ENCODE measurements around the gene TIMM44. TPM values are rescaled to one million over a fixed set of nuclear protein-coding genes. Genes with fewer than 3 reads are reported as not detected.

Gene TIMM44
- polyA plus RNA-seq, 3 donors: 9.5 to 33.2 (median 10.4) TPM

DNA sequence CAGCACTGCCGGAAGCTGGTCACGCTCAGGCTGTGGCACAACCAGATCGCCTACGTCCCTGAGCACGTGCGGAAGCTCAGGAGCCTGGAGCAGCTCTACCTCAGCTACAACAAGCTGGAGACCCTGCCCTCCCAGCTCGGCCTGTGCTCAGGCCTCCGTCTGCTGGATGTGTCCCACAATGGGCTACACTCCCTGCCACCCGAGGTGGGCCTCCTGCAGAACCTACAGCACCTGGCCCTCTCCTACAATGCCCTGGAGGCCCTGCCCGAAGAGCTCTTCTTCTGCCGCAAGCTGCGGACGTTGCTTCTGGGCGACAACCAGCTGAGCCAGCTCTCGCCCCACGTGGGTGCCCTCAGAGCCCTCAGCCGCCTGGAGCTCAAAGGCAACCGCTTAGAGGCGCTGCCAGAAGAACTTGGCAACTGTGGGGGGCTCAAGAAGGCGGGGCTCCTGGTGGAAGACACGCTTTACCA is 43.0 kb downstream of the TIMM44 start:
- Mint-ChIP-seq H3K9me3 (peaks cover 0 to 3% (median 0%) of the 10 kb centered on the region in 7 donors), H3K4me1 (peaks cover 21% of the 10 kb centered on the region), H3K27me3 (ENCODE audit: low read depth in 3 of 3) (peaks cover 1 to 9% (median 7%) of the 10 kb centered on the region in 3 donors), H3K27ac (no peak overlapping the region), H3K4me3 (no peak overlapping the region), H3K36me3 (peaks cover 6% of the 10 kb centered on the region in 2 donors)
- Histone ChIP-seq H3K4me3 (replicated peaks in 1 of 3; ENCODE audit: low read depth in 2 of 3, low read length in 3 of 3) (no peak overlapping the region), H3K4me2 (replicated peaks; ENCODE audit: extremely low read depth, low read length, poor library complexity, severe bottlenecking) (no peak overlapping the region), H3K79me2 (ENCODE audit: insufficient read depth, low read length) (peaks cover 14% of the 10 kb centered on the region), H4K20me1 (ENCODE audit: insufficient read depth, low read length) (peaks cover 13% of the 10 kb centered on the region), H3K9ac (ENCODE audit: insufficient read depth, low read length, poor library complexity, severe bottlenecking) (no peak overlapping the region), H2AFZ (ENCODE audit: insufficient read depth, low read depth, low read length, poor library complexity, severe bottlenecking) (no peak overlapping the region), H3K9me3 (replicated peaks in 1 of 2; ENCODE audit: control insufficient read depth in 1 of 2, insufficient read depth in 1 of 2, low read length in 2 of 2) (no peaks in the 10 kb centered on the region), H3K27me3 (ENCODE audit: control insufficient read depth in 2 of 2, insufficient read depth in 2 of 2, low read length in 2 of 2) (no peaks in the 10 kb centered on the region), H3K4me1 (ENCODE audit: control insufficient read depth in 1 of 2, insufficient read depth in 2 of 2, low read length in 2 of 2) (peaks cover 19 to 25% of the 10 kb centered on the region in 2 donors), H3K36me3 (replicated peaks in 1 of 2; ENCODE audit: control insufficient read depth in 1 of 2, insufficient read depth in 2 of 2, low read length in 2 of 2) (peaks cover 0 to 2% of the 10 kb centered on the region in 2 donors), H3K27ac (ENCODE audit: low read depth in 1 of 2, low read length in 2 of 2) (no peak overlapping the region)
- no peak for TF ChIP-seq CTCF (IDR thresholded peaks at IDR 0.05)
- DNase-seq: no peak
- intact Hi-C loops (cut with micrococcal nuclease): loop anchor here in 1 of 2 donors (10.0 kb wide), 1 partner anchor 266 kb away; the partner anchor contains the start of genes PCP2 and STXBP2
- 92% methylated on average over 21 of the region's 21 CpGs for WGBS (ENCODE audit: insufficient coverage)

DNA sequence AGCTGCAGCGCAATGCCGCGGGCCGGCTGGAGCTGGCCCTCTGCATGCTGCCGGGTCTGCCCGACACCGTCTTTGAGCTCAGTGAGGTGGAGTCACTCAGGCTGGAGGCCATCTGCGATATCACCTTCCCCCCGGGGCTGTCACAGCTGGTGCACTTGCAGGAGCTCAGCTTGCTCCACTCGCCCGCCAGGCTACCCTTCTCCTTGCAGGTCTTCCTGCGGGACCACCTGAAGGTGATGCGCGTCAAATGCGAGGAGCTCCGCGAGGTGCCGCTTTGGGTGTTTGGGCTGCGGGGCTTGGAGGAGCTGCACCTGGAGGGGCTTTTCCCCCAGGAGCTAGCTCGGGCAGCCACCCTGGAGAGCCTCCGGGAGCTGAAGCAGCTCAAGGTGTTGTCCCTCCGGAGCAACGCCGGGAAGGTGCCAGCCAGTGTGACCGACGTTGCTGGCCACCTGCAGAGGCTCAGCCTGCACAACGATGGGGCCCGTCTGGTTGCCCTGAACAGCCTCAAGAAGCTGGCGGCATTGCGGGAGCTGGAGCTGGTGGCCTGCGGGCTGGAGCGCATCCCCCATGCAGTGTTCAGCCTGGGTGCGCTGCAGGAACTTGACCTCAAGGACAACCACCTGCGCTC is 43.6 kb downstream of the TIMM44 start:
- peaks cover 0 to 3% of the 10 kb centered on the region in 2 donors for H3K27me3 ChIP-seq (ENCODE audit: control insufficient read depth in 2 of 2, insufficient read depth in 2 of 2, low read length in 2 of 2)
- DNase-seq: peak in 1 of 3 donors; percentile 8
- H3K4me3 Mint-ChIP-seq: no peak overlapping the region
- H4K20me1 ChIP-seq (ENCODE audit: insufficient read depth, low read length): peaks cover 7% of the 10 kb centered on the region
- 96% methylated on average over 32 of the region's 34 CpGs for WGBS (ENCODE audit: insufficient coverage)
- H3K27me3 Mint-ChIP-seq (ENCODE audit: low read depth in 3 of 3): peaks cover 4 to 11% (median 11%) of the 10 kb centered on the region in 3 donors
- H3K79me2 ChIP-seq (ENCODE audit: insufficient read depth, low read length): peaks cover 9% of the 10 kb centered on the region
- intact Hi-C loops (cut with micrococcal nuclease): loop anchor here in 1 of 2 donors (10.0 kb wide), 1 partner anchor 265 kb away; the partner anchor contains the start of genes PCP2 and STXBP2
- H3K27ac Mint-ChIP-seq: peak overlapping the region in 1 of 7 donors; percentile 65
- H3K27ac ChIP-seq (ENCODE audit: low read depth in 1 of 2, low read length in 2 of 2): no peak overlapping the region
- H2AFZ ChIP-seq (ENCODE audit: insufficient read depth, low read depth, low read length, poor library complexity, severe bottlenecking): no peak overlapping the region
- no peak for TF ChIP-seq CTCF (IDR thresholded peaks at IDR 0.05)
- H3K9me3 ChIP-seq (replicated peaks in 1 of 2; ENCODE audit: control insufficient read depth in 1 of 2, insufficient read depth in 1 of 2, low read length in 2 of 2): no peaks in the 10 kb centered on the region
- no peaks in the 10 kb centered on the region for H3K36me3 ChIP-seq (replicated peaks in 1 of 2; ENCODE audit: control insufficient read depth in 1 of 2, insufficient read depth in 2 of 2, low read length in 2 of 2)
- no peak overlapping the region for H3K4me3 ChIP-seq (replicated peaks in 1 of 3; ENCODE audit: low read depth in 2 of 3, low read length in 3 of 3)
- H3K9ac ChIP-seq (ENCODE audit: insufficient read depth, low read length, poor library complexity, severe bottlenecking): no peak overlapping the region
- H3K36me3 Mint-ChIP-seq: peaks cover 2 to 3% of the 10 kb centered on the region in 2 donors
- peaks cover 0 to 3% (median 0%) of the 10 kb centered on the region in 7 donors for H3K9me3 Mint-ChIP-seq
- peaks cover 16 to 19% of the 10 kb centered on the region in 2 donors for H3K4me1 ChIP-seq (ENCODE audit: control insufficient read depth in 1 of 2, insufficient read depth in 2 of 2, low read length in 2 of 2)
- no peak overlapping the region for H3K4me2 ChIP-seq (replicated peaks; ENCODE audit: extremely low read depth, low read length, poor library complexity, severe bottlenecking)
- H3K4me1 Mint-ChIP-seq: peaks cover 20% of the 10 kb centered on the region

Measured in CD14-positive monocyte (primary cell).